ENCODE data around the gene ZEB2. TPM values are rescaled to one million over a fixed set of nuclear protein-coding genes. Genes with fewer than 3 reads are reported as not detected.

The ZEB2 gene
- total RNA-seq, 4 donors from 2014 or later: 148 to 290 (median 218) TPM

DNA sequence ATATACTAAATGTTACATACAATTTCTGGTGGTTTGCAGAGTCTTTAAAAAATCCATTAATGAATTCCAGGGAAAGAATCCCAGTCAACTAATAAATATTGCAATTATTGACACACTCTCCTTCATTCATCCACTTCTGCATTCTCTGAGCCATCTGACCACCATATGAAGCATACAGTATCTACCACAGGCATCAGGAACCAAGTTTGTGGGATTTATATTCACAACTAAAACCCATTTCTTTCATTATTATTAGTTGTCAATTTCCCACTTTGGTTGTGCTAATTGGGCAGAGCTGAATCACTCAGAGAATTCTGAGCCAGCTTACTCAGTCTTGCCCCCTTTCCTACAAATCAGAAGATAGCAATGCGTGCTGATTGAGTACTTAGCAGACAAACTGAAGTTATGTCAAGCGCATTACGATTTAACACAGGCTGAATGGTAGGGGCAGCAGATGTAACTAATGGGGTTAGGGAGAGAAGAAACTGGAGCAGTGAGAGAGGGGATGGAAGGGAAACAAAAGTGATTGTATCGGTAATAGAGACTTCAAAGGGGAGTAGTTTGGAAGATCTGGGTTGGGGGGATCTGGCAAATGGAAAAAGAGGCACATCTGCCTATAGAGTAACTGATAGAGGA lies 52.3 kb downstream of the ZEB2 start:
- no peak for DNase-seq (ENCODE audit: low spot score in 2 of 2)
- Histone ChIP-seq H3K4me1 (peaks cover 0 to 93% (median 28%) of the 10 kb centered on the region in 4 donors), H3K27me3 (no peaks in the 10 kb centered on the region), H3K36me3 (no peaks in the 10 kb centered on the region), H3K9me3 (no peaks in the 10 kb centered on the region), H3K27ac (peak overlapping the region; percentile 24 to 90 (median 66)), H3K4me3 (no peak overlapping the region)
- TF ChIP-seq EP300 (IDR thresholded peaks at IDR 0.05) (no peak), CTCF (IDR thresholded peaks at IDR 0.05) (no peak), POLR2A (IDR thresholded peaks at IDR 0.05) (no peak)
- WGBS, 2 donors: 42 to 49% methylated on average over 4 of the region's 4 CpGs

GRCh38 chr2:144466637-144467036 lies 53.3 kb downstream of the ZEB2 start:
- Histone ChIP-seq H3K4me1 (peaks cover 0 to 93% (median 24%) of the 10 kb centered on the region in 4 donors), H3K9me3 (no peaks in the 10 kb centered on the region), H3K4me3 (no peak overlapping the region), H3K36me3 (no peaks in the 10 kb centered on the region), H3K27me3 (no peaks in the 10 kb centered on the region), H3K27ac (peak overlapping the region; percentile 24 to 90 (median 66))
- peak in 1 of 2 donors; percentile 82 for TF ChIP-seq EP300 (IDR thresholded peaks at IDR 0.05)
- TF ChIP-seq POLR2A (IDR thresholded peaks at IDR 0.05): peak in 1 of 2 donors; percentile 51
- TF ChIP-seq CTCF (IDR thresholded peaks at IDR 0.05): no peak
- WGBS, 2 donors: 49 to 61% methylated on average over 10 of the region's 10 CpGs
- DNase-seq (ENCODE audit: low spot score in 2 of 2): no peak

GRCh38 chr2:144465749-144466148 lies 54.2 kb downstream of the ZEB2 start:
- TF ChIP-seq EP300 (IDR thresholded peaks at IDR 0.05) (no peak), CTCF (IDR thresholded peaks at IDR 0.05) (no peak), POLR2A (IDR thresholded peaks at IDR 0.05) (no peak)
- DNase-seq (ENCODE audit: low spot score in 2 of 2): no peak
- Histone ChIP-seq H3K27ac (peak overlapping the region; percentile 24 to 90 (median 66)), H3K27me3 (no peaks in the 10 kb centered on the region), H3K36me3 (no peaks in the 10 kb centered on the region), H3K4me3 (no peak overlapping the region), H3K9me3 (no peaks in the 10 kb centered on the region), H3K4me1 (peaks cover 0 to 93% (median 17%) of the 10 kb centered on the region in 4 donors)
- 84% methylated on average over 9 of the region's 9 CpGs for WGBS, 2 donors

DNA sequence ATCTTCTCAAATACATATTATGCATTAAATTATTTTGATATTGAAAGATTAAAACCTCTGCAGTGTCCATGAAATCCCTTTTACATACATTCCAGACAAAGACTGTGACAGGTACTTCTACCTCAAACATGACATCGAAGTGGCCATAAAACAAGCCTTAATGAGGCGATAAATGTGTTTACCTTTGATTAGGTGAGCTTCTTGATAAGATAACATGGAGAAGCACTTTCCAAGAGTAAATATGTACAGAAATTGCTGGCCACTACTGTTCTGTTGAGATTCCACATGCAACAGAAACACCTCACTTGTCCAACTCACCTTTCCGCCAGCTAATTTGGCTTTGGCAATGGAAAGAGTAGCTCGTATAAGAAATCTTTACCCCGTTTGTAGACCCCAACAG lies 55.2 kb downstream of the ZEB2 start:
- WGBS, 2 donors: 87 to 88% methylated on average over 5 of the region's 5 CpGs
- Histone ChIP-seq H3K27me3 (no peaks in the 10 kb centered on the region), H3K4me1 (peaks cover 0 to 93% (median 16%) of the 10 kb centered on the region in 4 donors), H3K36me3 (no peaks in the 10 kb centered on the region), H3K9me3 (no peaks in the 10 kb centered on the region), H3K27ac (peak overlapping the region in 3 of 4 donors; percentile 24 to 90 (median 87)), H3K4me3 (no peak overlapping the region)
- TF ChIP-seq POLR2A (IDR thresholded peaks at IDR 0.05): no peak
- no peak for TF ChIP-seq CTCF (IDR thresholded peaks at IDR 0.05)
- no peak for TF ChIP-seq EP300 (IDR thresholded peaks at IDR 0.05)
- DNase-seq (ENCODE audit: low spot score in 2 of 2): no peak

GRCh38 chr2:144463266-144463665 lies 56.7 kb downstream of the ZEB2 start:
- DNase-seq (ENCODE audit: low spot score in 2 of 2): no peak
- WGBS, 2 donors: 74 to 80% methylated on average over 5 of the region's 5 CpGs
- TF ChIP-seq EP300 (IDR thresholded peaks at IDR 0.05) (no peak), POLR2A (IDR thresholded peaks at IDR 0.05) (no peak), CTCF (IDR thresholded peaks at IDR 0.05) (no peak)
- no peaks in the 10 kb centered on the region for H3K27me3 ChIP-seq
- H3K9me3 ChIP-seq: no peaks in the 10 kb centered on the region
- H3K4me3 ChIP-seq: no peak overlapping the region
- peaks cover 0 to 93% (median 24%) of the 10 kb centered on the region in 4 donors for H3K4me1 ChIP-seq
- no peaks in the 10 kb centered on the region for H3K36me3 ChIP-seq
- peak overlapping the region; percentile 49 to 90 (median 76) for H3K27ac ChIP-seq
